Measurements from ENCODE around the gene BLM. TPM values are rescaled to one million over a fixed set of nuclear protein-coding genes. Genes with fewer than 3 reads are reported as not detected.

BLM gene
- total RNA-seq, 1 donor from 2014 or later, result 3.7 TPM

GRCh38 chr15:90680371-90680935, 36.7 kb upstream of the BLM start:
- H3K4me1 ChIP-seq (ENCODE audit: insufficient read depth, low read length), result peaks cover 19% of the 10 kb centered on the region
- H3K36me3 ChIP-seq (ENCODE audit: insufficient read depth, low read length), result no peaks in the 10 kb centered on the region
- DNase-seq (ENCODE audit: low read depth) (peak; percentile 96), FAIRE-seq (no peak)
- peak overlapping the region; percentile 54 for H3K4me2 ChIP-seq (ENCODE audit: low read length)
- TF ChIP-seq, protein P1, sequence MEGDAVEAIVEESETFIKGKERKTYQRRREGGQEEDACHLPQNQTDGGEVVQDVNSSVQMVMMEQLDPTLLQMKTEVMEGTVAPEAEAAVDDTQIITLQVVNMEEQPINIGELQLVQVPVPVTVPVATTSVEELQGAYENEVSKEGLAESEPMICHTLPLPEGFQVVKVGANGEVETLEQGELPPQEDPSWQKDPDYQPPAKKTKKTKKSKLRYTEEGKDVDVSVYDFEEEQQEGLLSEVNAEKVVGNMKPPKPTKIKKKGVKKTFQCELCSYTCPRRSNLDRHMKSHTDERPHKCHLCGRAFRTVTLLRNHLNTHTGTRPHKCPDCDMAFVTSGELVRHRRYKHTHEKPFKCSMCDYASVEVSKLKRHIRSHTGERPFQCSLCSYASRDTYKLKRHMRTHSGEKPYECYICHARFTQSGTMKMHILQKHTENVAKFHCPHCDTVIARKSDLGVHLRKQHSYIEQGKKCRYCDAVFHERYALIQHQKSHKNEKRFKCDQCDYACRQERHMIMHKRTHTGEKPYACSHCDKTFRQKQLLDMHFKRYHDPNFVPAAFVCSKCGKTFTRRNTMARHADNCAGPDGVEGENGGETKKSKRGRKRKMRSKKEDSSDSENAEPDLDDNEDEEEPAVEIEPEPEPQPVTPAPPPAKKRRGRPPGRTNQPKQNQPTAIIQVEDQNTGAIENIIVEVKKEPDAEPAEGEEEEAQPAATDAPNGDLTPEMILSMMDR (IDR thresholded peaks at IDR 0.05; ENCODE audit: insufficient read depth, low read depth, low read length), result no peak
- no peak for TF ChIP-seq EZH2 (IDR thresholded peaks at IDR 0.05; ENCODE audit: insufficient read depth, low read length)
- Mint-ChIP-seq H3K27me3 (ENCODE audit: low read depth, unreplicated experiment) (peaks cover 7% of the 10 kb centered on the region), H3K4me1 (ENCODE audit: low read depth, unreplicated experiment) (peaks cover 6% of the 10 kb centered on the region), H3K9me3 (ENCODE audit: unreplicated experiment) (no peaks in the 10 kb centered on the region), H3K4me3 (ENCODE audit: unreplicated experiment) (no peak overlapping the region), H3K36me3 (ENCODE audit: low read depth, unreplicated experiment) (no peaks in the 10 kb centered on the region), H3K27ac (ENCODE audit: unreplicated experiment) (no peak overlapping the region)
- H3K9me3 ChIP-seq (ENCODE audit: insufficient read depth, low read depth, low read length), result no peaks in the 10 kb centered on the region
- H4K20me1 ChIP-seq (ENCODE audit: insufficient read depth, low read length), result no peaks in the 10 kb centered on the region
- peak overlapping the region; percentile 74 for H3K27ac ChIP-seq (ENCODE audit: low read depth, low read length)
- H2AFZ ChIP-seq (ENCODE audit: low read depth, low read length), result no peak overlapping the region
- no peaks in the 10 kb centered on the region for H3K27me3 ChIP-seq (ENCODE audit: insufficient read depth, low read length)
- no peak overlapping the region for H3K4me3 ChIP-seq (ENCODE audit: insufficient read depth, low read depth, low read length)
- H3K79me2 ChIP-seq (ENCODE audit: insufficient read depth, low read length), result no peaks in the 10 kb centered on the region
- H3K9ac ChIP-seq (ENCODE audit: low read length), result peak overlapping the region; percentile 18

DNA sequence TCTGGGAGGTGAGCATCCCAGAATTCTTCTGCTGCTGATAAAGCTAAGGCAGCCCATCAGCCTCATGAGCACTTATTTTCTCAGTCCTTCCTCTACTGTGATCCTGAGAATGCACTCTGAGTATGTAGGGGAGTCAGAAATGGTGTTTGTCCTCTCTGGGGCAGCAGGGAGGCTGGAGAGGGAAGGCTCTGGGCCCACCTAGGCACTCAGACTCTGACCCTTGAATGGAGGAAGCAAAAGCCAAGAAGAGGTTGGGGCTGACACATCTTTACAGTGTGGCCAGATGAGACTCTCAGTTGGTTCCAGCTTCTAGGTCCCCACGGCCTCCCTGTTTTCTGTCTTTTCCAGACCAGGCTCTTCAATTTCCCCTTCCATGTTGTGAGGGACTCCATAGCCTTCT, 36.1 kb upstream of the BLM start:
- H3K27ac Mint-ChIP-seq (ENCODE audit: unreplicated experiment), result no peak overlapping the region

GRCh38 chr15:90681480-90681879, 35.7 kb upstream of the BLM start:
- H3K4me3 Mint-ChIP-seq (ENCODE audit: unreplicated experiment), result no peak overlapping the region
- H3K9ac ChIP-seq (ENCODE audit: low read length), result no peak overlapping the region
- no peaks in the 10 kb centered on the region for H3K9me3 Mint-ChIP-seq (ENCODE audit: unreplicated experiment)
- no peaks in the 10 kb centered on the region for H4K20me1 ChIP-seq (ENCODE audit: insufficient read depth, low read length)
- peak overlapping the region; percentile 18 for H3K27ac Mint-ChIP-seq (ENCODE audit: unreplicated experiment)
- peaks cover 8% of the 10 kb centered on the region for H3K27me3 Mint-ChIP-seq (ENCODE audit: low read depth, unreplicated experiment)
- DNase-seq (ENCODE audit: low read depth) (peak; percentile 96), FAIRE-seq (peak; percentile 32)
- no peaks in the 10 kb centered on the region for H3K79me2 ChIP-seq (ENCODE audit: insufficient read depth, low read length)
- TF ChIP-seq EZH2 (IDR thresholded peaks at IDR 0.05; ENCODE audit: insufficient read depth, low read length), result no peak
- TF ChIP-seq, protein P1 (IDR thresholded peaks at IDR 0.05; ENCODE audit: insufficient read depth, low read depth, low read length), result no peak
- peaks cover 19% of the 10 kb centered on the region for H3K4me1 ChIP-seq (ENCODE audit: insufficient read depth, low read length)
- no peak overlapping the region for H3K4me3 ChIP-seq (ENCODE audit: insufficient read depth, low read depth, low read length)
- no peak overlapping the region for H3K4me2 ChIP-seq (ENCODE audit: low read length)
- H3K36me3 Mint-ChIP-seq (ENCODE audit: low read depth, unreplicated experiment), result no peaks in the 10 kb centered on the region
- H3K36me3 ChIP-seq (ENCODE audit: insufficient read depth, low read length), result no peaks in the 10 kb centered on the region
- peak overlapping the region; percentile 74 for H3K27ac ChIP-seq (ENCODE audit: low read depth, low read length)
- H3K27me3 ChIP-seq (ENCODE audit: insufficient read depth, low read length), result no peaks in the 10 kb centered on the region
- peaks cover 6% of the 10 kb centered on the region for H3K4me1 Mint-ChIP-seq (ENCODE audit: low read depth, unreplicated experiment)
- H3K9me3 ChIP-seq (ENCODE audit: insufficient read depth, low read depth, low read length), result no peaks in the 10 kb centered on the region
- no peak overlapping the region for H2AFZ ChIP-seq (ENCODE audit: low read depth, low read length)

More for the DNA sequence above, 36.1 kb upstream of the BLM start:
- peaks cover 19% of the 10 kb centered on the region for H3K4me1 ChIP-seq (ENCODE audit: insufficient read depth, low read length)
- H2AFZ ChIP-seq (ENCODE audit: low read depth, low read length), result no peak overlapping the region
- no peaks in the 10 kb centered on the region for H3K9me3 Mint-ChIP-seq (ENCODE audit: unreplicated experiment)
- no peaks in the 10 kb centered on the region for H3K9me3 ChIP-seq (ENCODE audit: insufficient read depth, low read depth, low read length)
- TF ChIP-seq, protein P1 (IDR thresholded peaks at IDR 0.05; ENCODE audit: insufficient read depth, low read depth, low read length), result no peak
- TF ChIP-seq EZH2 (IDR thresholded peaks at IDR 0.05; ENCODE audit: insufficient read depth, low read length), result no peak
- no peaks in the 10 kb centered on the region for H3K79me2 ChIP-seq (ENCODE audit: insufficient read depth, low read length)
- no peak for DNase-seq (ENCODE audit: low read depth)
- H3K36me3 ChIP-seq (ENCODE audit: insufficient read depth, low read length), result no peaks in the 10 kb centered on the region
- H4K20me1 ChIP-seq (ENCODE audit: insufficient read depth, low read length), result no peaks in the 10 kb centered on the region
- H3K27me3 ChIP-seq (ENCODE audit: insufficient read depth, low read length), result no peaks in the 10 kb centered on the region
- FAIRE-seq, result no peak
- H3K4me1 Mint-ChIP-seq (ENCODE audit: low read depth, unreplicated experiment), result peaks cover 6% of the 10 kb centered on the region
- H3K4me3 Mint-ChIP-seq (ENCODE audit: unreplicated experiment), result no peak overlapping the region
- H3K27ac ChIP-seq (ENCODE audit: low read depth, low read length), result peak overlapping the region; percentile 74
- H3K36me3 Mint-ChIP-seq (ENCODE audit: low read depth, unreplicated experiment), result no peaks in the 10 kb centered on the region
- H3K4me3 ChIP-seq (ENCODE audit: insufficient read depth, low read depth, low read length), result no peak overlapping the region
- peak overlapping the region; percentile 18 for H3K9ac ChIP-seq (ENCODE audit: low read length)
- H3K4me2 ChIP-seq (ENCODE audit: low read length), result no peak overlapping the region
- peaks cover 8% of the 10 kb centered on the region for H3K27me3 Mint-ChIP-seq (ENCODE audit: low read depth, unreplicated experiment)

All from astrocyte (in vitro differentiated cells and primary cell).